GM18909 (cell line): ENCODE data around the gene TP53RK.
"Not testable (repeated sequence)": the region's sequence is repeated elsewhere in the genome, so short reads cannot be mapped to it uniquely, and the experiment has no call there.

ENCODE experiments used
- ATAC-seq: cut with Tn5 transposase; IDR thresholded peaks from one replicate; pipeline ENCODE4 v1.9.1; 2021; ENCODE audit warnings: mild to moderate bottlenecking; ENCODE audit not compliant: unreplicated experiment, poor library complexity

Gene TP53RK

DNA sequence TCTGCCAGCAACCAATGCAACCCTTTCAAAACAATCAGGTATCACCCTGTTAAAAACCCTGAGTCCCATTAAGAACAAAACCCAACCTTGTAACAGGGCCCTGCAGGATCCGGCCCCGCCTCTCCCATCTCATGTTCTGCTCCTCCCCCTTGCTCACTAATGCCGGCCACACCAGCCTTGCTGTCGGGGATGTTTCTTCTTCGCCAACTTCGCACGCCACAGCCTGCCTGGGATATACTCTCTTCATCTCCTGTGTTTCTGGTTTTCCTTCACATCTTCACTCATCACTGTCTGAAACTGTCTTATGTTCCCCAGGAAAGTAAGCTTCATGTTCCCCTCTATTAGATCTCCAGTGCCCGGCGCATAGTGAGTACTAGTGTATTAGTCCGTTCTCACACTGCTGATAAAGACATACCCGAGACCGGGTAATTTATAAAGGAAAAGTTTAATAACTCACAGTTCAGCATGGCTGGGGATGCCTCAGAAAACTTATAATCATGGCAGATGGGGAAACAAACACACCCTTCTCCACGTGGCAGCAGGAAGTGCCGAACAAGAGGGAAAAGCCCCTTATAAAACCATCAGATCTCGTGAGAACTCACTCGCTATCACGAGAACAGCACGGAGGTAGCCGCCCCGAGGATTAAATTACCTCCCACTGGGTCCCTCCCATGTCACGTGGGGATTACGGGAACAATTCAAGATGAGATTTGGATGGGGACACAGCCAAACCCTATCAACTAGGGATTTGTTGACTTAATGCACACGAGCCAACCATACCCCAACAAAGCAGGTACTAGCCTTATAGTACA, 5.1 kb downstream of the TP53RK start:
- no peak for ATAC-seq

DNA sequence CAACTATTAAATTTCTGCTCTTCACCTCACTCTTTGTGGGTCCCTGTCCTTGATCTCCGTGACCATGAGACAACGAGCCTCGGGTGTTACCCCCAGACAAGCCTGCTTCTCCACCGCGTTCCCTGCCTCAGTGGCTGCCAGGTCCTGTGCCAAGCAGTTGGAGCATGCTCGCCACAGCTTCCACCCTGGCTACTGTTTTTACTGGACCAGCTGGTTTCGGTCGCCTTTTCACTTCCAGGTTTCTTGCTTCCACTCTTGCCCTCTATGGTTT, 5.6 kb downstream of the TP53RK start:
- no peak for ATAC-seq

DNA sequence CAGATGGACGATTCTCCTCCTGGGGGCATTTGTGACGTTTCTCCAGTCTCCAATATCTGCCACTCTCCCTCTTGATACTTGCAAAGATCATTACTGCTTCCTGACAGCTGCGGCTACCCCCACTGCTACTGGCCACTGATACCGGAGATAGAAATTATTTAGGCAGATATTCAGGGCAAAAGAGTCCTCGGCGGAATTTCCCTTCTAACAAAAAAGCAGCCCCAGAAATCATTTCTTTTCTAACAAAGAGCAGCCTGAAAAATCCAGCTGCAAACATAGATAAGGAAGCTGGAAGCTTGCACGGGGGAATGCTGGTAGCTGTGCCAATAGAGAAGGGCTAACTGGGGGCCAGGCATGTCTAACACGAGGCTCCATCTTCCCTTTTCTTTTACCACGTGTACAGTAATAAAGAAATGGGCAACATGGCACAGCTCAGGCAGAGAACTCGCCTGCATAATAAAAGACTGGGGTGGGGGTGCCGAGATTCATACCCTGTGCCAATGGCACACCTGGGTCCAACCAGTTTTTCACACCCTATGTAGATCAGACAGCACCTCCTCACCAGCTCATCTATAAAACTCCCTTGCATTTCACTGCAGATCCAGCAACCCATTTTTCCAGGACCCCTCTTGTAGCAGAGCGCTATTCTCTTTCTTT, 6.1 kb downstream of the TP53RK start:
- ATAC-seq: no peak

DNA sequence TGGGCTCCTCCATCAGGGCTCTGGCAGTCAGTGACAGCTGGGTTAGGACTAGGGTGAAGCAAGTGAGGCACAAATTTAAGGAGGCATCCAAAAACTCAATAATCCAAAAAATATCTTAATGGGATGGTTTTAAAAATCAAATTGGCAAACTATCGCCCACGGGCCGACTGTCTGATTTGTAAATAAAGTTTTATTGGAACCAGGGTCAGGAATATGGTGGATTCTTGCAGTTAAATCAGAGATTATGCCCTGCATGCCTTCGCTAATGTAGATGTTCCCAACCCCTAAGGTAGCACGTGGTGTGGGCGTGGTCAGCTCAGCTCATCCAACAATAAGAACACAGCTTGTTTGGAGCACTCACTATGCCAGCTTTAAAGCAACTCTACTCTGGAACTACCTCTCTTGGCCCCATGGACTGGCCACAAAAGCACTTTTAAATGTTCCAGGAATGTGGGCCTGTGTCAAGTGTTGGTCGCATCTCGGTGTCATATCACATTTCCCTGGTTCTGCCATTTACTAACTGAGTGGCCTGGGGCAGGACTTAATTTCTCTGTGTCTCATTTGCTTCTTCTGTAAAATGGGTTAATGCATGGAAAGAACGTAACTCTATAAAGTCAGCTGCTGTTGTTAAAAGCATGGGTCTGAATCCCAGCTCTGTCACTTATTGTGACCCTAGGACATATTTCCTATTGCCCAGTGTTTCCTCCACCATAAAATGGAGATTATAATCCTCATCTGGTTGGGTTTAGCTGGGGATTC, 7.0 kb downstream of the TP53RK start:
- ATAC-seq: no peak

DNA sequence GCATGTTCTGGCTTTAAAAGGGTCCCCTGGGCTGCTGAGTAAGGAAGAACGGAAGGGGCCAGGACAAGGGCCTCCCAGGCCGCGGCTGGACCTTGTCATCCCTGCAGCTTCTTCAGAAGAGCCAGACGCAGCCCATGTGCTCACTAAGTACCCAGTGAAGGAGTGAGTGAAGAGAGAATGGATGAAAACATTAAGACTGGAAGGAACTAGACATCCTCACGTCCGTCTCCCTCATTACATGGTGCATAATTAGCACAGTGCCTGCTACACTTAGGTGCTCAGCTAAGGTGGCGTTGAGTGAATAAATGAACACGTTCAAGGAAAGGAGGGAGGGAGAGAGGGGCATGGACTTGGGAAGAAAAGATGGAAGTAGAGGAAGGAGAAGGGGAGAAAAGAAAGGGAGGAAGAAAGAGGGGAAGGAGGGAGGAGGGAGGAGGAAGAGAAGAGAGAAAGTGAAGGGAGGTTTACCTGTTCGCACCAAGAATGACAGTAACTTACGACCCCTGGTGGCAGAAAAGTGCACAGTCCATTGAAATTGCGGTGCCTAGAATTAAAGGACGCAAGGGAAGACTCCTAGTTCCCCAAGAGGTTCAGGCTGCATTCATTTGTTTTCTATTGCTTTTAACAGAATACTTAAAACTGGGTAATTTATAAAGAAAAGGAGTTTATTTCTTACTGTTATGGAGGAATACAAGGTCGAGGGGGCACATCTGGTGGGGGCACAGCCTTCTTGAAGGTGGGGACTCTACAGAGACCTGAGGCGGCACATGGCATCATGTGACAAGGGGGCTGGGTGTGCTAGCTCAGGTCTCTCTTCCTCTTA, 8.0 kb downstream of the TP53RK start:
- ATAC-seq: no peak

DNA sequence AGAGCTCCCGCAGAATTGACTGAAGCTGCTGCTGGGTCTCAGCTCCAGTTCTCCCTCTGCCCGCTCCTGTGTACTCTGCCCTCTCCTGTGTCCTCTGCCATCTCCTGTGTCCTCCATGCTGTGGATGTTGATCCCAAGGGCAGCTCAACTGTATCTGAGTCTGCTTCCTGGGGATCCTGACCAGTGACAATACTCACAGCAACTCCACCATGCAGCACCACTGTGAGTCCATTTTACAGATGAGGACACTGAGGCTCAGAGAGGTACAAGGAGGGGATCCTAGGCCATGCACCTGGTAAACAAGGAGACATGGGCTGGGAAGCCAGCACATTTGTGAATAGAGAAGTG, 8.6 kb downstream of the TP53RK start:
- no peak for ATAC-seq

DNA sequence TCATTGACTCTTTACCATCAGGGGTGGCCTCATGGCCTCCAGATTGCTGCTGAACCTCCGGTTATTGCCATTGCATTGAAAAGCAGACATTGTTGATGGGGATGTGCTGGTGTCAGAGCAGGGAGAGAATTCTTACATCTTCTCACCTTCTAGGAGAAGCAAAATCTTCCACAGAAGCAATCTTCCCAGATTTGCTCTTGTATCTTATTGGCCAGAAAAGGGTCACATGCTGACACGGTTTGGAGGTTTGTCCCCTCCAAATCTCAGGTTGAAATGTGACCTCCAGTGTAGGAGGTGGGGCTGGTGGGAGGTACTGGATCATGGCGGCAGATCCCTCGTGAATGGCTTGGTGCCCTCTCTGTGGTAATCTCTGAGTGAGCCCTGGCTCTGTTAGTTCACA, 10.7 kb downstream of the TP53RK start:
- no peak for ATAC-seq

DNA sequence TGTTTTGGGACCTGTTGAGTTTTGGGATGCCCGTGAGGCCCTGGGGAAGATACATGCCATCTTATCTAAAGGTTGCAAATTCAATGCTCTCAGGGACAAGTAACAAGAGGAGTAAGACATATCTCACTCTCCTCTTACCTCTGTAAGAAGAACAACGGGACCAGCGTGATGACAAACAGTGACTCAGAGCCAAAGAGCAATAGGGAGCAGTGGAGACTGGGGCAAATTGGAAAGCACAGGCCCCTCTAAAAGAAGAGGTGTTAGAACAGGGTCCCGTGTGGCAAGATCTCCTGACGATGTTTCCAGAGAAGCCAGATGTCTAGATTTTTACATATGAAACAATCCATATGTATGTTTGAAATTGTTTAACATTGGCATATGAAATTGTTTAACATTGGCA, 11.6 kb downstream of the TP53RK start:
- ATAC-seq: no peak

DNA sequence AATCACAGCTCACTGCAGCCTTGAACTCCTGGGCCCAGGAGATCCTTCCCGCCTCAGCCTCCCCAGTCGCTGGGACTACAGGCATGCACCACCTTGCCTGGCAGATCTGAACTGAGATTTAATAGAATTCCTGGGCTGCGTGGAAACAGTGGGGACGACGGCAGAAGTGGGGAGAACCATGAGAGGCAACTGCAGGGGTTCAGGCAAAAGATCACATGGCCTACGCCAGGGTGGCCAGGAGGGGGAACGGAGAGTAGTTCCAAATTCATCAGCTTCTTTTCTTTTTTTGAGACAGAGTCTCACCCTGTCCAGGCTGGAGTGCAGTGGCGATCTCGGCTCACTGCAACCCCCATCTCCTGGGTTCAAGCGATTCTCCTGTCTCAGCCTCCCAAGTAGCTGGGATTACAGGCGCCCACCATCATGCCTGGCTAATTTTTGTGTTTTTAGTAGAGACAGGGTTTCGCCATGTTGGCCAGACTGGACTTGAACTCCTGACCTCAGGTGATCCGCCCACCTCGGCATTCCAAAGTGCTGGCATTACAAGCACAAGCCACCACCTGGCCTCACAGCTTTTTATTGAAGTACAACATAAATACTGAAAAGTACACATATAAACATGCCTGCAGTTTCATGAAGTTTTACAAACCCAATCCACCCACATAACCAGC, 12.5 kb downstream of the TP53RK start:
- ATAC-seq: not testable (repeated sequence)

DNA sequence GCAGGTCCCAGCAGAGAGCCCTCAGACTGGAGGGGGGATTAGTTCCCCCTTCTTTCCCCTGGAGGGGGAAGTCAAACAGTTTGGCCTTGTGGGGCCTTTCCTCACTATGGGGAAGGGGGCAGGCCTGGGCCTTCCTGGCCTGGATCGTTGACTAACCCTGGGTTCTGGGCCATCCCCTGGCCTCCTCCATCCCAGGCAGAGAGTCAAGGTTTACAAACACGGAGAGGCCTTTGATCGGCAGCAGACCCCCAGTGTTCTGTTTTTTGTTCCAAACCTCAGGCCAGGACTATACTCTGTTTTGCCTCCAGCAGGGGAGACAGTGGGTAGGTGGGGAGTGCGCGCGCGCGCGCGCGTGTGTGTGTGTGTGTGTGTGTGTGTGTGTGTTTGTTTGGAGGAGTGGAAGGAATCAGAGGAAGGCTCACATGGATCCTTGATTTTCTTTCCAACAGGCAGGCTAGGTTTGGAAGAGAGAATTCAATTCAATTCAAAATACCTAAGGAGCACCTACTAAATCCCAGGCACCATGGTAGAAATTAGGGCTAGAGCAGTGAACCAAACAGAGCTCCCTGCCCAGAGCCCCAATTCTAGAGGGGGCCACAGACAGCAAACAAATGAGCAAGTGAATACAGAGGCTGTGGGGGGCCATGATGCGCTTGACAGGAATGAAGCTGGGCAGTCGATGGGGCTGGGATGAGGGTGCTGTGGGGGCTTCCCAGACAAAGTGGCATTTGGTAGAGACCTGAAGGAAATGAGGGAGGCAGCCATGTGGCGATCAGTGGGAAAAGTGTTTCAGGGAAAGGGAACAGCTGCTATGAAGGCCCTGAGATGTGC, 14.8 kb downstream of the TP53RK start:
- no peak for ATAC-seq

DNA sequence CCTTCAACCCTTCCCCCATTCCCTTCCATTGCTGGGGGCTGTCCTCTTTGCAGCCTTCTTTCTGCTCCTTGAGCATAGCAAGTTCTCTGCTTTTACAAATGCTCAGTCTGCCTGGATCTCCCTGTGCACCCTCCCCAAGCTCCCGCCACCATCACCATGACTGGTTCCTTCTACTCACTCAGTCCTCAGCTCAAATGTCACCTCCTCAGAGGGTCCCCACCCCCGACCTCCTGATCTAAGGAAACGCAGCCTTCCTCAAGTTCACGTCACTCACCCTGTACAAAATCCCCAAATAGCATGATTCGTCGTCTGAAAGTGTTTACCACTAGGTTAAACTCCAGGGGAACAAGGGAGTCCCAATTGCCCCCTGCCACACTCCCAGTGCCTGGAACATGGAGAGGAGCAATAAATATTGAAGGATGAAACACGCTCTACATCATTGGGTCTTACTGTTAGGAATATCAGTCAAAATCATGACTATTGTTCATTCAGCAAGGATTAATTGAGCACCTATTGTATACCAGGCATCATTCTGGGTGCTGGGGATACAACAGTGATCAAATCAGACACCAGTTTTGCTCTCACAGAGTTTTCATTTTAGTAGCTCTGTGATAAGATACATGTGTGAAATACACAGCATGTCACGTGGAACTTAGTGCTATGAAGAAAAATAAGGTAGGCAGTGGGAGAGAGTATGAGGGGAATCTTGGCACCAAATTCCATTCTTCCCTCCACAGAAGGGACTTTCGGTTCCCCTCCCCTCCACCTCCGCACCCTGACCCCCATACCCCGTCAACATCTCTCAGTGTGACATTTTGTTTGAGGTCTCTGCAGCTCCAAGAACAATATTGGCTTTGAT, 15.6 kb downstream of the TP53RK start:
- ATAC-seq: no peak

DNA sequence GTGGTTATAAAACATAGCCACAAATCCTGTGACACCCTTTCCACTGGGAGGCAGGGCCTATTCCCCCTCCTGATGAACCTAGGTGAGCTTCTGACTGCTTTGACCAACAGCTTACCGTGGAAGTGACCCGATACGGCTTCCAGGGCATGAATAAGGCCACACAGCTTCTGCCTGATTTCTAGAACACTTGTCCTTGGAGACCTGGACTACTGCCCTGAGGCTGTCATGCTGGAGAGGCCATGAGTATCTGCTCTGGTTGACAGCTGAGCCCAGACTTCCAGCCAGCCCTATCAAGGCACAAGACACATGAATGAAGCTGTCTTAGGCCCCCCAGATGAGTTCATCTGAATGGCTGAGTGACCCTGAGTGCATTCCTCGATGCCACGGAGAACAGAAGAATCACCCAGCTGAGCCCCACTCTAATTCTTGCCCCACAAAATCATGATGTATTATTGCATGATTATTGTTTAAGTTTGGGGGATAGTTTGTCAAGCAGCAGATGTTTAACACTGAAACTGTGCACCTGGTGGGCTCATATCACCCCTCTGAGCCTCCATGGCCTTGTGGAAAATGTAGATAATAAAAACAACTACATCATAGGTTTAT, 16.6 kb downstream of the TP53RK start:
- no peak for ATAC-seq

DNA sequence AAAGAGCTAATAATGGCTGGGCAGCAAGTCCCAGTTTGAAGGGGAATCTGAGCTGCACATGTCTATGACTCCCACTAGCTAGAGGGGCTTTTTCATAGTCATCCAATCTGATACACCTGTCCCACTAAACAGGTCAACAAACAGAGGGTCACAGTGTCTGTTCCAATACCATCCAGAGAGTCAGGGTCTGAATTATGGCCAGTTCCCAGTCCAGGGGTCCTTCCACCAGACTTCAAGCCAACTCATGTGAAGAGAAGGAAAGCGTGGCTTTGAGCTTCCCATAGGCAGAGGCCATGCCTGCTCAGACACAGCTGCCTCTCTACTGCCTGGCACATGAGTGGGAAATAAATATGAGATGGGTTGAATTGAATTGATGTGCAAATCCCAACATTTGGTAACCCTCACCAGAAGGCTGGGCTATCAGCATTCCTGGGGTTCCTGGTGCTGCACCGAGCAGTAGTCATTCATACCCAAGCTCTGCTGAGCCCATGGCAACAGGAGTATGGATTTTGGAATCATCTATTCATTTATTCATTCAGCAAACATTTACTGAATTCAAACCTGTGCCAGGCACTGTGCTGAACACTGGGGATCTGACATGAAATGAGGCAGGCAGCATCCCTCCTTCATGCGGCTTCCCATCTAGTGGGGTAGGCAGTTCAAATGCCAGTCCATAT, 17.2 kb downstream of the TP53RK start:
- ATAC-seq: no peak

DNA sequence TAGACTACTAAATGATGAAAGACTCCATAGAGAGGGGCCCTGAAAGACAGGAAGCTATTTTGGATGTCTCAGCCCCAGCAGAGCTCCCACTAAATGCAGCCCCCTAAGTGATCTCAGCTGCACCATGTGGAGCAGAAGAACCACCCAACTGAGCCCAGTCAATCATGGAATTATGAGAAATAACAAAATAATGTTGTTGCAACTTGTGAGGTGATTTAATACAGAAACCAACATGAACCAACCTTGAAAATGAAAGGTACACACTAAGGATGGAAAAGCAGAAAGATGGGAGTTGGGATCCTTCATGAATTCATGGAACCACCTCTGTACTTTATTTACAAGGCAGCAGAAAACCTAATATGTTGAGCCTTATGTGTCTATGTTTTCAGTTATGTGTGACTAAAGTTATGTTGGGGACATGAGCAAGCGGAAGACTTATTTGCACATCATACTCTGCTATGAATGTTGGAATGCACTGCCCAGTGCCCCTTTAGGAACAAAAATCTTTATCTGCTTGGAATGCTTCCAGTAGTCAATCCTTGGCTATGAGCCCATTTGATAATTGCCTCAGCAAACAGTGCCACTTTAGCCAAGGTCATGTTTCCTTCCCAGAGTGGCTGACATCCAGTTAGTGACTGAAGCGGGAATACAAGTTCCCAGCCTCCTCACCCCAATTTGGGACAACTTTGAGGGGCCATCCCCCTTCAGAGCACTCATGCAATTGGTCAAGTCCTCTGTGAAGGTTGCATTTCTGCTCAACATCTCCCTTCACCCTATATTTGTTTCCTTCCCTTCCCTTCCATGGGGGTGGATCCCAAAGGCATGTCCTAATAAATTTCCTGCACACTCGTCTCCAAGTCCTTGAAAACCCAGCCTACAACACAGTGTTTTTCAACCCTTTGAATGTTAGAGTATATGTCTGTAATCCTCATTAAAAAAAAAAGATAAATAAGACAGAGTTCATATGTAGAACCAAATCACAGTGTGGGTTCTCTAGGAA, 18.4 kb downstream of the TP53RK start:
- ATAC-seq: no peak

DNA sequence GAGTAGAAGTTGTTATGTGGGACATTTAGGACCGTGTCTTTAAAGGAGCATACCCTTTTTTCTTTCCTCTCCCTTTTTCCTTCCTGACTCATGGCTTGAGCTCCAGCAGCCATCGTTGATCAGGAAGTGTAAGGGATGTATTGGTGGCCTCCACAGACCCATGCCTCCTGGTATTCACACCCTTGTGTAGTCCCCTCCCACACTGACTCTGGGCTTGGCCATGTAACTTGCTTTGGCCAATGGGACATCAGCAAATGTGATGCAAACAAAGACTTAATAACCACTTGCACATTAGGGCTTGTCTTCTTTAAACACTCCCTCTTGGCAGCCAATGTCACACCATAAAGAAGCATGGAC, 19.0 kb downstream of the TP53RK start:
- ATAC-seq: no peak

DNA sequence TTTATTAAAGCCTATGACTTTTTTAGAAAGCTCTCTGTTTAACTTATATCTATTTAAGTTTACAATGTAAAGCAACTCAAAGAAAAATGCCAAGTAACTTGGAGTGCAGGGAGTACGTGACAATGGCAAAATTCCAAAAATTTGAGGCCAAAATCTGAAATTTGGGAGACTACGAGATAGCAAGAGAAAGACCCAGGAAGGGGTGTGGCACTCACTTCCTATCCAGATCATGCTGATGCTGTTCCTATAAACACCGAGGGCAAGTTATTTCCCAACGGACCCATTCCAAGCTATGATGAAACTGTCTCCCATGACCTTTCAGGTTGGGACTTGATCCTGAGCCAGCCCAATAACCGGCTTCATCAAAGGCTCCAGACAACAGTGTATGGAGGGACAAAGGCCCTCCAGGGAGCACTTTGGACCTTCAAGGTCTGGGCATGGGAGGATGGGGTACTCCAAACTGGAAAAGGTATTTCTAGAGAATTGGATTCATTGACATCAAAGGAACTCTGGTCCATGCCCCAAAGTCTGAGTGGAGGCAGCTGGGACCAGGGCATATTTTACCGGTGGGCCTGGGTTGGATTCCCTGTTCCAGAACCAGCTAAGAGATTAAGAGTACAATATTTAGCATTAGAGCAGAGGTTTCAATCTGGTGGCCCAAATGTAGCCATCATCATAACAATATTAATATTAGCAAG, 22.3 kb downstream of the TP53RK start:
- ATAC-seq: no peak
